ENCODE data around the gene SCGB1A1. TPM values are rescaled to one million over a fixed set of nuclear protein-coding genes. Genes with fewer than 3 reads are reported as not detected.

SCGB1A1 gene
- total RNA-seq, 1 donor from 2014 or later, result not detected

GRCh38 chr11:62435846-62436660 is 17.2 kb downstream of the SCGB1A1 start:
- Histone ChIP-seq H3K4me3 (no peak overlapping the region), H3K4me2 (no peak overlapping the region), H3K27ac (no peak overlapping the region), H3K27me3 (no peaks in the 10 kb centered on the region), H2AFZ (replicated peaks) (no peak overlapping the region), H3K79me2 (ENCODE audit: low read depth) (no peaks in the 10 kb centered on the region), H3K9ac (no peak overlapping the region), H3K4me1 (peaks cover 10% of the 10 kb centered on the region), H3K9me3 (ENCODE audit: low read depth) (no peaks in the 10 kb centered on the region), H4K20me1 (ENCODE audit: low read depth) (no peaks in the 10 kb centered on the region), H3K36me3 (no peaks in the 10 kb centered on the region), H3F3A (ENCODE audit: low read depth) (no peaks in the 10 kb centered on the region)
- H3K27ac Mint-ChIP-seq, result no peak overlapping the region
- H3K27me3 Mint-ChIP-seq (ENCODE audit: insufficient read depth, low read depth), result peaks cover 4% of the 10 kb centered on the region
- no peak for DNase-seq (ENCODE audit: low spot score)
- TF ChIP-seq EZH2phosphoT487 (IDR thresholded peaks at IDR 0.05), result no peak
- no peak for TF ChIP-seq EZH2 (IDR thresholded peaks at IDR 0.05)
- no peak for TF ChIP-seq CTCF (IDR thresholded peaks at IDR 0.05)
- H3K36me3 Mint-ChIP-seq, result no peaks in the 10 kb centered on the region
- H3K9me3 Mint-ChIP-seq, result no peaks in the 10 kb centered on the region
- no peak overlapping the region for H3K4me3 Mint-ChIP-seq
- H3K4me1 Mint-ChIP-seq, result peaks cover 23% of the 10 kb centered on the region

- Mint-ChIP-seq H3K4me3 (no peak overlapping the region), H3K9me3 (no peaks in the 10 kb centered on the region), H3K4me1 (peaks cover 23% of the 10 kb centered on the region), H3K27me3 (ENCODE audit: insufficient read depth, low read depth) (peaks cover 4% of the 10 kb centered on the region), H3K36me3 (no peaks in the 10 kb centered on the region), H3K27ac (no peak overlapping the region)
- H3K27me3 ChIP-seq, result no peaks in the 10 kb centered on the region
- H3F3A ChIP-seq (ENCODE audit: low read depth), result no peaks in the 10 kb centered on the region
- no peaks in the 10 kb centered on the region for H3K9me3 ChIP-seq (ENCODE audit: low read depth)
- no peak for DNase-seq (ENCODE audit: low spot score)
- no peak overlapping the region for H3K9ac ChIP-seq
- H4K20me1 ChIP-seq (ENCODE audit: low read depth), result no peaks in the 10 kb centered on the region
- no peak overlapping the region for H3K27ac ChIP-seq
- peaks cover 10% of the 10 kb centered on the region for H3K4me1 ChIP-seq
- H3K36me3 ChIP-seq, result no peaks in the 10 kb centered on the region
- no peak for TF ChIP-seq EZH2 (IDR thresholded peaks at IDR 0.05)
- TF ChIP-seq CTCF (IDR thresholded peaks at IDR 0.05), result no peak
- TF ChIP-seq EZH2phosphoT487 (IDR thresholded peaks at IDR 0.05), result no peak
- no peak overlapping the region for H2AFZ ChIP-seq (replicated peaks)
- no peak overlapping the region for H3K4me2 ChIP-seq
- H3K4me3 ChIP-seq, result no peak overlapping the region
- no peaks in the 10 kb centered on the region for H3K79me2 ChIP-seq (ENCODE audit: low read depth)
Observed at GRCh38 chr11:62437616-62438015, 18.8 kb downstream of the SCGB1A1 start.

- no peaks in the 10 kb centered on the region for H3K36me3 ChIP-seq
- H3K9me3 ChIP-seq (ENCODE audit: low read depth), result no peaks in the 10 kb centered on the region
- H3K27me3 ChIP-seq, result no peaks in the 10 kb centered on the region
- no peaks in the 10 kb centered on the region for H3F3A ChIP-seq (ENCODE audit: low read depth)
- peaks cover 5% of the 10 kb centered on the region for H3K4me1 ChIP-seq
- H3K4me3 Mint-ChIP-seq, result no peak overlapping the region
- no peak overlapping the region for H3K4me3 ChIP-seq
- no peaks in the 10 kb centered on the region for H4K20me1 ChIP-seq (ENCODE audit: low read depth)
- no peak overlapping the region for H3K27ac ChIP-seq
- H3K9ac ChIP-seq, result no peak overlapping the region
- H2AFZ ChIP-seq (replicated peaks), result no peak overlapping the region
- H3K9me3 Mint-ChIP-seq, result no peaks in the 10 kb centered on the region
- H3K4me1 Mint-ChIP-seq, result peaks cover 17% of the 10 kb centered on the region
- H3K27me3 Mint-ChIP-seq (ENCODE audit: insufficient read depth, low read depth), result peaks cover 4% of the 10 kb centered on the region
- H3K4me2 ChIP-seq, result no peak overlapping the region
- DNase-seq (ENCODE audit: low spot score), result no peak
- no peak overlapping the region for H3K27ac Mint-ChIP-seq
- TF ChIP-seq CTCF (IDR thresholded peaks at IDR 0.05) (no peak), EZH2phosphoT487 (IDR thresholded peaks at IDR 0.05) (no peak), EZH2 (IDR thresholded peaks at IDR 0.05) (no peak)
- no peaks in the 10 kb centered on the region for H3K36me3 Mint-ChIP-seq
- H3K79me2 ChIP-seq (ENCODE audit: low read depth), result no peaks in the 10 kb centered on the region
Observed at GRCh38 chr11:62438641-62439040, 19.8 kb downstream of the SCGB1A1 start.
